GM21526 (cell line): Measurements from ENCODE around the gene RPS6KA4.

Experiments
- ATAC-seq: cut with Tn5 transposase; IDR thresholded peaks from one replicate; pipeline ENCODE4 v1.9.1; 2021; ENCODE audit warnings: moderate library complexity; ENCODE audit not compliant: unreplicated experiment, low FRiP score

RPS6KA4 gene

DNA sequence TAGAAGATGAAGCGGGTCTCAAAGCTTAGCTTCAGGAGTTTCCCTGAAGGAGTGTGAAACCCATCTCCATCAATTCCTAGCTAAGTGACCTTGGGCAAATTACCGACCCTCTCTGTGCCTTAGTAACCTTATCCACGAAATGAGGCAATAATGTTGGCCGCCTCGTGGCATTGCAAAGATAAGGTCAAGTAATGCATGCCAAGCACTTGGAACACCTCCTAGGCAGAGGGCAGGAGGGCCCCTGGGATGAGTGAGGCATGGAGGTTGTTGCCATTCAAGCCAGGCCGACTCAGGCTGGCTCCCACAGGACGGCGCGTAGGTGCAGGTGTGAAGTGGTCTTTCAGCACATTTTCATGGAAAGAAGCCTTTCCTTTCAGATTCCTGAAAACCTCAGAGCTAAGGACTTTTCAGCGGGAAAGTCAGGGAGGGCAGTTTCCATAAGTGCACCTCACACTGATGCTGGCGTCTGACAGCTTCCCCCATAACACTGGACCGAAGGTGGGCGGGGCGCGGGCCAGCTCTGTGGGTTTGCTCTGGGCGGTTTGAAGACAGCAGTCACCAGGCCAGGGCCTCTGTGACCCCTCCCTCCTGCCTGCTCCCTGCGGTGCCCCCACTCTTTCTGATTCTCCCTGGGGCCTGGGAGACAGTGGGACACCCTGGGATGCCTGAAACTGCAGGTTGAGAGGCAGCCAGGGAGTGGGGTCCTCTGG is 25.2 kb downstream of the RPS6KA4 start:
- no peak for ATAC-seq

GRCh38 chr11:64384981-64385944 is 26.3 kb downstream of the RPS6KA4 start:
- no peak for ATAC-seq

DNA sequence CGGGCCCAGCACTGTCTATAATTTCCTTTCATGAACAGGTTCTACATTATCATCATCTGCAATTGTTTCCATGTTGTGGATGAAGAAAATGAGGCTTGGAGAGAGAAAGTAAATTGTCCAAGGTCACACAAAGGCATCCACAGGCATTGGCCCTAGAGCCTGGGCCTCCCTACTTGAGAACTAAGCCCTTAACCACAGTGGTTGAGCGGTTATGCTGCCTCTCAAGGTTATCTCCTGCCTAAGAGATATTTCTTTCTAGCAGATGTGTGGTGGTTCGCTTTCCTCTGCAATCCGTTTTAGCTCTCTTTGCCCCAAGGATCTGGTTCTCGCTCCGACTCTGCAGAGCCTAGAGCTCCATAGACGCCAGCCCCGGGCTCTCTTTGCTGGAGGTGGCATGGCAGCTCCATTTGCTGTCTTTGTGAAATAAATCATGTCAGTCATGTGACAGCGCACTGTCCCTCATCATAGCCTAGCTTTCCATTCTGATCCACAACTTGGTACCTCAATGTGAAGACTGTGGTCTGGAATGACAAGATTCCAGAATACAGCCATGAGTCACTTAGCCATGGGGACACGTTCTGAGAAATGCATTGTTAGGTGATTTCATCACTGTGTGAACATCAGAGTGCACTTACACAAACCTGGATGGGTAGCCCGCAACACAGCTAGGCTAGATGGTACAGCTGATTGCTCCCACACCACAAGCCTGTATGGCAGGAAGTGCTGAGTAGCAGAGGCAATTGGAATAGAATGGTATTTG is 27.2 kb downstream of the RPS6KA4 start:
- no peak for ATAC-seq

DNA sequence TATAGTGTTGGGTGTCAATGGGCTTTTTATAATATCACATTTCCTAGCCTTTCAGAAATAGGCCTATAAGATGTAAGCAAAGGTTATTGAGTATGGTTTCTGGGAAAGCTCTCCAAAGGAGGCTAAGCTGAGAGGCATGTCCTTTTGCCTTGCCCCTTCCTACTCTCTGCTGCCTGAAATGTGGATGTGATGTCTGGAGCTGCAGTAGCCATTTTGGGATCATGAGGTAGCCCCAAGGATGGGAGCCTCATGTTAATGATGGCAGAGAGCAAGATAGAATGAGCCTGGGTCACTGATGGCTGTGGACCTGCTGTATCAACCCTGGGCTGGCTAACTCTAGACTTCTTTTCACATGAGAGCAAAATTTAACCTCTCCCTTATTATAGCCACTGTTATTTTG is 29.0 kb downstream of the RPS6KA4 start:
- no peak for ATAC-seq

- ATAC-seq, result no peak
These were observed 29.9 kb downstream of the RPS6KA4 start for GRCh38 chr11:64388894-64389293.

DNA sequence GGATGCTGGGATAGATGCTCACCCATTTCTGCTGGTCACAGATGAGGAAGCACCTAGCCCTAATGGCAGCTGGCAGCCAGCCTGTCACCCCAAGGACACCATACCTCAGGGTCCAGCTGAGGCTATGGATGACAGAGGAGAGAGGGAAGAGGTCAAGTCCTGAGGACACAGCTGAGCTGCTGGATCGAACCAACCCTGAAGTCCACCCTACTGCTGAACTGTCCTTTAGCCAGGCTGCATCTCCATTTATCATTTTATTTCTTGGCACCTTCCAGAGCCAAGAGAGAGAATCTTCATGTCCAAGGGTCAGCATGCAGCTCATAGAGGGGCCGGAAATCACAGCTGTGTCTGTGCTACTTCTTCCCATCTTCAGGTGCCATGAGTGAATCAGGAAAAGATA is 30.9 kb downstream of the RPS6KA4 start:
- ATAC-seq, result no peak

DNA sequence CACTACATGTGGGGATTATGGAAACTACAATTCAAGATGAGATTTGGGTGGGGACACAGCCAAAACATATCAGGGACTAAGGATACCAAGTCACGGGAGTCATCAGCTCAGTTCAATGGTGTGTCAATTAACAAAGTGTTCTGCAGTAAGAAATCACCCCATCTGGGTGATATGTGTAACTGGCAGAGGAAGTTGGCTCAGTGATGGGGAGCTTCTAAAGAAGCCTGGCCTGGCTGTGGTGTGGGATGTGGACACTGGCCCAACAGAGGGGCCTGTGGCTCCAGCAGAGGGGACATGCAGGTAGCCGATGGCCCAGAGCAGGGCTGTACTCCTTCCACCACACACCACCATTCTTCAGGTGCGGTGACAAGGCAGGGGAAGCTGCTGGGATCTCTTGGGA is 31.6 kb downstream of the RPS6KA4 start:
- no peak for ATAC-seq

GRCh38 chr11:64391839-64392238 is 32.9 kb downstream of the RPS6KA4 start:
- ATAC-seq, result no peak

DNA sequence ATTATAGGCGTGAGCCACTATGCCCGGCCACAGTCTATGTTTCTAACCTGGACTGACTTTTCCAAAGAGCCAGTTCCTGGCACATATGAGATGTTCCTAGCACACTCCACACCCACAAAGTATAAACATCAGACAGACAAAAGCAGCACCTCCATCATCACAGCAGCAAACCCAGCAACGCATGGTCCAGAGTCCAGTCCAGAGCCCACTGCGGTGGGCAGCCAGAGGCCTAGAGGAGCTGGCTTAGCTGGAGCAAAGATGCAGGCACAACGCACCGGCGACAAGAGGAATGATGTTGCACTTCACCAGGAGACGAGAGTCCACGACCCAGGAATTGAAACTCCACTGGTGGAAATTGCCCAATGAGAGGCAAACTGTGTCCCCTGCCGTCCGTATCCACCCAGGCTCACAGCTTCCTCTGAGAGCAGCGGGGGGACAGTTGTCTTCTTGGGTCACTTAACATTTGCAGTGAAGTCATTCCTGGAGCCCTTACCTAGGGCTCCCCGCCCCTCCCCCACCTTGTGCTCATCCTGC is 36.6 kb downstream of the RPS6KA4 start:
- no peak for ATAC-seq

DNA sequence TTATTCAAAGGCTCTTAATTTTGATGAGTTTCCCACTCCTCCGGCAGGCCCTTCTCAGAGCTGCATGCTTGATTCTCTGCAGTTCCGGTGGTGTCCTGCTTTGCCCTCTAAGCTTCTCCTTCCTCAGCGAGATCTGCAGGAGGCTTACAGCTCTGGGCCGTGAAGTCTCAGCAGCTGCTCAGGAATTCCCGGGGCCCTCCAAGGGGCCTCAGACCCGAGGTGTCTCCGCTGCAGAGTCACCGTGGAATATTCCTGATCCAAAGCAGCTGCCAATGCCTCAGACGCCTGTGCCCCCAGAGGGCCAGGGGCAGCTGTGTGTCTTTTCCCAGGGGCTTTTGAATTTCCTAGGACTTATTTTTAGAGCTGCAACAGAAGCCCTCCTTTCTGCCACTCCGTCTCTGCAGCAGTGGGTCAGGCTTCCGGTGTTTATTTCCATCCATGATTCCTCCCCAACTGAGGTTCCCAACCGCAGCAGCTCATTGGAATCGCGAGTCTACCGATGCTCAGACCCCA is 37.2 kb downstream of the RPS6KA4 start:
- ATAC-seq, result no peak

DNA sequence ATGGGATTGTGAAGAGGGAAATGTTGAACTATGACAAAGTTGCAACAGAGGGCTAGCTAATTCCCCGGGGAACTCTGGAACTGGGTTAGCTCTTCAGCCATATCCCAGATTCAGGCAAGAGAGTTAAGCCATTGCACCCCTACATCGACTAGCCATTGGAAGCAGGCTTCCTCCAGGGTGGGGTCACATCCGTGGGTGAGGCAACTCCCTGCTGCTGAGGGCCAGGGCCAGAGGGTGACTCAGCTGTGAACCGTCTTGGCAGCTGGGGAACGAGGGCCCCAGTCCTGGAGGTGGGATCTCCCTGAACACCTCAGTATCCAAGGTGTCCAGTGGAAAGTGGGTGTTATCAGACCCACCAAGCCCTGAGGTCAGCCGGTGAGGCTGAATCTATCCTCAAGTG is 41.1 kb downstream of the RPS6KA4 start:
- no peak for ATAC-seq

- no peak for ATAC-seq
These were observed 41.7 kb downstream of the RPS6KA4 start for GRCh38 chr11:64400667-64401066.

DNA sequence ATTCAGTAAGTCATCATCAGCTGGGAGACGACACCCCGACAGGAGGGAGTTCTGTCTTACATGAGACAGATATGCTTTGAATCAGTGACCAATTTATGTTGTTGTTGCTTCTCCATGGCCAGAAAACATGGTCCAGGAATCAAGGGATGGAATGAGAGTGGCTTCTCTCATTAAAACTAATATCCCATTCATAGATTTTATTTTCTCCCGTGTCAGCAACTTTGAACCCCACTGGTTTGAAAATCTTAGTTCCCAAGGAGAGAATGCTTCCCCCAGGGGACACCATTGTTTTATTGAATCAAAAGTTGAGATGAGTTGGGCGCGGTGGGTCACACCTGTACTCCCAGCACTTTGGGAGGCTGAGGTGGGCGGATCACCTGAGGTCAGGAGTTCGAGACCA is 42.8 kb downstream of the RPS6KA4 start:
- no peak for ATAC-seq

GRCh38 chr11:64403106-64403505 is 44.1 kb downstream of the RPS6KA4 start:
- no peak for ATAC-seq

DNA sequence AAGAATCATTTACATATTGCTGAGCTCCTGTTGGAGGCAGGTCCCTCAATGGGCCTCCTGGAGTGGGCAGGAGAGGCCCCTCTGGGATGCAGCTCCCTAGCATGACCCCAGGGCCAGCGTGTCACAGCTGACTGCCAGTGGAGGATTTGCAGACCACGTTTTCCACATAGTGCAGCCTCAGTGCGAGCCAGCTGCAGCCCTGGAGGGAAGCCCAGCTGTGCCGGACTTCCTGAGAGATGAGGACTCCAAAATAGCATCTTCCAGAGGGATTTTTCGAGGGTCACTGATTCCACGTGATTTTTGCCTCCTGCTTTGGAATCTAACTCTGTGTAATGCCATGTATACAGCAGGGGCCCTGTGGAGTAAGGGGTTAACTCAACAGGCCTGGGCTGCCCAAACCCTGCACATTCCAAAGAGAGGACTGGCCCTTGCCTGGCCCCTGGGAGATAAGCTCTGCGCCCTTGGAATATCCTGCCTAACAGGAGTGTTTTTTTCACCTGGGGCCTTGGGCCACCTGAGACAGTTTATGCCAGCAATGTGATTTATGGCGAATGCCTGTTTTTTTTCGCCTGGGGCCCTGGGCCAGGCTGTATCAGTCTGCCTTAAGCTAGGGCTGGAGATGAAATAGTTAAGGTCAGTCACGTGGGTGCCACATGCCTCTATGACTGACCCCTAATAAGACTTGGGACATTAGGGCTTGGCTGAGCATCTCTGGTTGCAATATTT is 47.4 kb downstream of the RPS6KA4 start:
- no peak for ATAC-seq

DNA sequence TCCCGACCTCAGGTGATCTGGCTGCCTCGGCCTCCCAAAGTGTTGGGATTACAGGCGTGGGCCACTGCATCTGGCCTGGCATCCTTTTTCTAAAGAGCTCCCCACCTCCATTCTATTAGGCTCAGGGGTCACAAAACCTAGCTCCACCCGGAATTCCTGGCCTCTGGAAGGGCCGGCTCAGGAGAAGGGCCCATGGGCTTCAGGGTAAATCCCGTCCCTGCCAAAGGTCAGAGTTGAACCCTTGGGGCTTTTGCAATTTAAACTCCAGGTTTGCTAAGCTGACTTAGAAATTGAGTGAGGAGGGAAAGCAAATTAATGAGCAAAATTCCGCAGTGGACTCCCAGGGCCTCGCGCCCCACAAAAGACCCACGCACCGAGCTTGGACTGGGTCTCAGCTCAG is 48.3 kb downstream of the RPS6KA4 start:
- no peak for ATAC-seq

- no peak for ATAC-seq
These were observed 48.7 kb downstream of the RPS6KA4 start for GRCh38 chr11:64407630-64408029.

GRCh38 chr11:64409278-64409677 is 50.3 kb downstream of the RPS6KA4 start:
- no peak for ATAC-seq

DNA sequence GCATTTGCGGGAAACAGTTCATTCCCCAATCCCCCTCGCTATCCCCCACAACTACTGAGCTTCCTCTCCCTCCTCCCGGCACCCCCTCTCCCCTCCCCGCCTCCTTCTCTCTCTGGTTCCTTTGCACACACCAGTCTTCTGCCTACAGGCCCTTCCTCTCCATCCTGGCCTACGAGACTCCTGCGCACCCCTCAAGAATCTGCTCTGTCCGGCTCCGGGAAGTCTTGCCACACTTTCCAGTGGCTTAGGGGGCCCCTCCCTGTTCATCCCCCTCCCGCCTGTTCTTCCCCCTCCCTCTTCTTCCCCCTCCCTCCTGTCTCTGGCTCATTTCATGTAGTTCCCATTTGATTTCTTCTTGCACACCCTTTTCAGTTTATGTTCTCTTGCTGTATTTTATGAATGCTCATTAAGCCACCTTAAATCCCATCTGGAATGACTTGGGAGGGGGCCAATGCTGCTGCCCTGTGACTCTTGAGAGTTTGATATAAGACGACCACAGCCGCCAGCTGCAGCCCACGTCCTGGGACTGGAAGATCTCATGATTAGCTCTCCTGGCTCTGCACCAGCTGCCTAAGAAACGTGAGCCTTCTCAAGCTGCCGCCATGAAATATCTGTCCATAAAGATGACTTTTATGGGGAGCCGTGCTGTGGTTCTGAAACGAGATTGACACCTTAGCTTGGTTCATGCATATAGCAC is 50.9 kb downstream of the RPS6KA4 start:
- ATAC-seq, result no peak
